HCEC 1CT (cell line): Measurements from ENCODE around the gene TEX14.

Experiments used
- DNase-seq: peaks from one replicate; pipeline ENCODE4 v3.0.0-alpha.2; 2017

Gene TEX14

DNA sequence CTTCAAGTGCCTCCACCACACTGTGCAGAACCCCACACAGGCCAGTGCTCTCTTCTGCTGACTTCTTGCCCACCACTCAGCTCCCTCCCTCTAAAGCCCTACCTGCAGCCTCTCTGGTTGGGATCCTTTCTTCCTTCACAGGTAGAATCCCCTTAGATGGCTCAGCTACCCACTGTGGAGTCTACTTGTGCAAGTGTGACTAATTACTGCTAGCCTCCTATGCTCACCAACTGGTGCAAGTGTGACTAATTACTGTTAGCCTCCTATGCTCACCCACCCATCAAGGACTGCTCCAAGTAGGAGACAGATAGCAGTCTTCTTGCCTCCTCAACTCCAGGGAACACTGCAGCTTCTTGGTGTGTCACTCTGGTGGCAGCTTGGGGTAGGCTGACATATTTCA lies 43.6 kb downstream of the TEX14 start:
- no peak for DNase-seq

DNA sequence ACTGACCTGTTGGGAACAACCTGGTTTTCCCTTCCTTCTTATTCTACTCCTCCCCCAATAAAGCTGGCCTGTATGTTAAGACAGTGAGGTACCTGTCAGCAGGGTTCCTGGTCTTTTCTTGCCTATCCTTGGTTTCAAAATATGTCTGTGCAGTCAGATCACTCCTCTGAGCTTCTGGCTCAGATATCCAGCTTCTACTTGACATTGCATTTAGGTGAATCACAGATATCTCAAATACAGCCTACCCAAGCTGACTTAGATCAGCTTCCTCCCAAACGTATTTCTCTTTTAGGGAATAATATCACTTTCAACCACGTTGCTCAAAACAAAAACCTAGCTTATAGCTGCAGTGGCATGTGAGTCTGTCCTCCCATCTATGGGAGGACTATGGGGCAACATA lies 48.7 kb downstream of the TEX14 start:
- peak; percentile 72 for DNase-seq

DNA sequence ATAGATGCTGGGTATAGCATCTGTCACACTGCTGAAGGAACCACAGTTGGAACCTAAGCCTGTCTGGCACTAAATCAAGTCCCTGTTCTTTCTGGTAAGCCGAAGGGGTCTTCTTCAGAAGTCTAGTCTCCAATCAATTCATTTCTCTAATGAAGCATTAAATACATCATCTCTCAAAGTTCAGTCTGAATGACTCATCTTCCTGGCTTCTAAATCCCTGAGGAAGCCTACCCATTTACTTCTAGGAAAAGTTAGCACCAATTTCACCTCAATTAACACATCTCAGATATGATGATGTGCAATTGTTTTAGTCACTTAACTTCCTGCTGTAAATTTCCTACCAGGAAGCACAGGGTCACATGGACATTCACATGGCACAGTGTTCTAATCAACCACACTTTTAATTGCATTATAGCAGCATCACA lies 49.9 kb downstream of the TEX14 start:
- peak; percentile 6 for DNase-seq

DNA sequence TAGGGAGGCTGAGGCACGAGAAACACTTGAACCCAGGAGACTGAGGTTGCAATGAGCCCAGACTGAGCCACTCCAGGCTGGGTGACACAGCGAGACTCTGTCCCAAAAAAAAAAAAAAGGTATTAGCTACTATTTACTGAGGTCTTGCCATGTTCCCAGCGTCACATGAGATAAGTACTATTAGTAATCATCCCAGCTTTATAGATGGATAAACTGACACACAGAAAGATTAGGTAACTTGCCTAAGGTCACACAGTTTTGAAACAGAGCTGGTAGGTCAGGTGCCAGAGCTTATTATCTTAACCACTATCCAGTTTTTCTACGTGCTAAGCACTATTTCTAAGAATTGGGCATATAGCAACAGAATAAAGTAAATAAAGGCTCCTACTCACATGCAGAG lies 51.6 kb downstream of the TEX14 start:
- DNase-seq = no peak

DNA sequence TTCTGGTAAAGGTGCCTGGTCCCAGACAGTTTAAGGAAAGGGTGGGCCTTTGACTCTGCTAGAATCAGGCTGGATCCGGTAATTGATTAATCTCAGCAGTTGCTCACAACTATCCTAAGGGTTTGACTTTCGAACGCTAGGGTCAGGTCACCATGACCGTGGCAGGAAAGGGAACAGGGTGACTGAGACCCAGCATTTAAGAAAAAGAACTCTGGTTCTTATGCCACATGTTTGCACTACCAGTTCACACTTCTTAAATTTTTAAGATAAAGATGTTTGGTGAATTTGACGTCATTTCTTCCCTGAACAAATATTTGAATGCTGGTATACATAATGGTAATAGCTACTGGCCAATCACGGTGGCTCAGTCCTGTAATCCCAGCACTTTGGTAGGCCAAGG lies 52.2 kb downstream of the TEX14 start:
- no peak for DNase-seq

DNA sequence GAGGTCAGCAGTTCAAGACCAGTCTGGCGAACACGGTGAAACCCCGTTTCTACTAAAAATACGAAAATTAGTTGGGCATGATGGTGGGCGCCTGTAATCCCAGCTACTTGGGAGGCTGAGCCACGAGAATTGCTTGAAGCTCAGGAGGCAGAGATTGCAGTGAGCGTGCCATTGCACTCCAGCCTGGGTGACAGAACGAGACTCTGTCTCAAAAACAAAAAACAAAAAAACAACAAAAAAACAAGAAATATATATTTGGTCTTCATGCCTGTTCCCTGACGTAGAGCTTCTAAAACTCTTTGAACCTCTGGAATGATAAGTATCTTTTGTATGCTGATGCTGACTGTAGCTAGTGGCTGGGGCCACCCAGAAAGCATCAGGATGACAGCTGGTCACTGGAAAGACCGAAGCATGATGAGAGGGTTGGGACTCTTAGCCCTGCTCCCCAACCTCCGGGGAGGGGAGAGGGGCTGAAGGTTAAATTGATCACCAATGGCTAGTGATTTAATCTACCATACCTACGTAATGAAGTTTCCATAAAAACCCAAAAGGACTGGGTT lies 54.8 kb downstream of the TEX14 start:
- DNase-seq = no peak

DNA sequence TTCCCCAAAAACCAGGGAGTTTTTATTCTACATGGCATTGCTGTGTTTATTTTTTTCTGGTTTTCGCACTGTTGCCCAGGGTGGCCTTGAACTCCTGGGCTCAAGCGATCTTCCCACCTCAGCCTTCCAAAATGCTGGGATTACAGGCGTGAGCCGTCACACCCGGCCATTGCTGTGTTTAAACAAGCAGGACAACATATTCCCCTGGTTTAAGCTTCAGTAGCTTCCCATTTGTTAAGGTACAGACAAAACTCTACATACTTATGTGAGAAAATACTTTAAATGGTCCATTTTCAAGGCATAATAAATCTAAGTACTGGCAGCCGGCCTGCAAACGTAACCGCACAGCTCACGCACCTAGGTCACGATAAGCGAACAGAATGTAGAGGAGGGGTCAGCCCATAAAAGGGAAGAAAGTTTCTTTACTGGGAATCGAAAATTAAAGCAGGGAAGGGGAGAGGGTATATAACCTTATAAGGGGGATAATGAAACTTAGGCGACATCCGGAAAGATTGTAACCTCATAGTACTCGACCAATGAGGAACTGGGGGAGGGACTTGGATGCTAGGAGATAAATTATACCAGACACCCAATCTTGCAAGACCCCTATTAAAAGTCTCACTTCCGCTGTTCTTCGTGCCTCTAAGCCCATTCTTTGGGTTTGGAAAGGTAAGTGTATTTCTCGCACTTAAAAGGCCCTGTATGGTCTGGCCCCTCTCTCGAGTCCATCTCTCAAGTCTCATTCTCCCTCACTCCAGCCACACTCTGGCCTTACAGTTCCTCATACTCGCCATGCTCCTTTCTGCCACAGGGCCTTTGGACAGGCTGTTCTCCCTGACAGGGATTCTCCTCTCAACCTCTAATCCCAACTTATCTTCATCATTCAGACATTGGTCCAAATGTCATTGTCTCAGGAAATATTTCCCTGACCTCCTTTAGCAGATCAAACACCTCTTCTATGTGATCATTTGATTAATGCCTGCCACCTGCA lies 59.2 kb downstream of the TEX14 start:
- no peak for DNase-seq

DNA sequence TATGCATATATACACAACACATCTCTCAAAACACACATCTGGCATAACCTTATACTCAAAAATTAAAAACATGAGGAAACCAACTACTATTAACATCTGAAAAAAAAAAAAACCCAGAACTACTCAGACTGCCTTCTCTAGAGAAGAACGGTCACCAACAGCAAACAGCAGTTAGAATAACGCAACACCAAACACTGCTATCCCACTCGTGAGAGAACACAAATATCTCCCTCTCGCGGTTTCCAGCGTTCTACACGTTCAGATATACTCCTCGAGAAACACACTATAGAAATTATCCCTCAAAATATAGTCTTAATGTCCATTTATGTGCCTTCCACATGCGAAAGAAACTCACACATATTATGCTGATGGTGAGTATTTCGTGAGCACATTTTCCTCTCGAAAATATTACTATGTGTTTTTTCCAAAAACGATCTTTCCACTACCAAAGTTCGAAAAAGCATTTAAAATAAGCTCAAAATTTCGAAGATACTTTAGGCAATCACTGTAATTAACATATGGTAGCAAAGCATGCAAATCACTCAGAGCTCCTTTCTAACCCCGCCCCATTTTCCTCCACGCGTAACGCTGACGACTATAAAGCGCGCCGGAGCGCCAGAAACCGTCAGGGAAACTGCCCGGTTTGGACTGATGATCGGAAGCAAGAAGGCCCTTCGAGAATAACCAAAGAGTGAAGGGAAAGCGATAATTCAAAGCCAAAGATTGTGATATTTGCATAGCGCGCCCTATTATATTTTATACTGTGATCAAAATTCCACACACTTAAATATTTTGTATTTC lies 60.1 kb downstream of the TEX14 start:
- DNase-seq = peak; percentile 99

DNA sequence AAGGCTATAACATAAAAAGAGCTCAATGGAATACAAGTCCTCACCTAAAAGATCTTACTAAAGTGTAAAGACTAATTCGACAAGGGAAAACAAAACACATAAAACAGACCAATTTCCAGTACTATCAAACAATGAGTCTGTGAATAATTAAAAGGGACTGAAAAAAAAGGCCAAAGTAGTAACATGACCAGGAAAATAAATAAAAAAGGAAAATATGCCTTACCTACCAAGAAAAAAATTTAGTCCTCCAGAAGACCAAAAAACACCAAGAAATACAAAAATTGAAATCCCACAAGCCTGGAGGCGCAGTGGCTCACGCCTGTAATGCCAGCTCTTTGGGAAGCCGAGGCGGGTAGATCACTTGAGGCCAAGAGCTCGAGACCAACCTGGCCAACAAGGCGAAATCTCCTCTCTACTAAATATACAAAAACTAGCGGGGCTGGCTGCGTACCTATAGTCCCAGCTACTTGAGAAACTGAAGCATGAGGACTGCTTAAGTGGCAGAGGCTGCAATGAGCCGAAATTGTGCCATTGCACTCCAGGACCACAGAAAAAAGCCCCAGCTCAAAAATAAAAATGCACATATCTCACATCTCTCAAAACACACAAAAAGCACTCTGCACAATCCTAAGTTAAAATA lies 60.8 kb downstream of the TEX14 start:
- no peak for DNase-seq

DNA sequence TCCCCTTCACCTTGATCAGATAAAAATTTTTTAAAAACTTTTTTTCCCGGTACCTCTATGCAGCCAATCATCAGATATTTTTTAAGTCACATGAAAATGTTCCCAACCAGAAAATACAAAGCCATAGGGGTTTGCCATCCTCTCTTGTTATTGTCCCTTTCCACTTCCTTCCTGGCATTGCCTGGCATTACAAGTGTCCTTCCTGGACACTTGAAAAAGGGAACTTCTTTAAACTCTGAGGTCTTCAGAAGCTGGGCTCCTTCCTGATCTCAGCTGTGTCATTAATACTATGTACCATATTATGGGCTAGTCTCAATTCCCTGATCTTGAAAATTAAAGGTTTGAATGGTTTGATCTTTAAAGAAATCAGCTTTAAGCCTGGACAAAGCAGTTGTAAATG lies 64.9 kb downstream of the TEX14 start:
- no peak for DNase-seq

DNA sequence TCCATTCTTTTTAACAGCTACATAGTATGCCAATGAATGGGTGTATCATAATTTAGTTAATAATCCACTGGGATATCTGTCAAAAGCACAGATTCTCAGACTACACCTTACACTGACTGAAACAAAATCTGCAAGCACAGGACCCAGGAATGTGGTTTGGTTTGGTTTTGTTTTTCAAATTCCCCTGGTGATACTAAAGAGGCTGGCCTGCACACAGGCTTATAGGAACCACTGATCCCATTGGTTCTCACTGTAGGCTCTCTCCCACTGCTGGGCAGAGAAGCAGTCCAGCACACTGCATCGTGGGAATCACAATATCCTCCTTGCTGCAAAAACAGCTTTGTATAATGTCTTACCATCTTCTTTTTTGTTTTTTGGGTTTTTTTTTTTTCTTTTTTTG lies 67.1 kb downstream of the TEX14 start:
- DNase-seq = no peak

DNA sequence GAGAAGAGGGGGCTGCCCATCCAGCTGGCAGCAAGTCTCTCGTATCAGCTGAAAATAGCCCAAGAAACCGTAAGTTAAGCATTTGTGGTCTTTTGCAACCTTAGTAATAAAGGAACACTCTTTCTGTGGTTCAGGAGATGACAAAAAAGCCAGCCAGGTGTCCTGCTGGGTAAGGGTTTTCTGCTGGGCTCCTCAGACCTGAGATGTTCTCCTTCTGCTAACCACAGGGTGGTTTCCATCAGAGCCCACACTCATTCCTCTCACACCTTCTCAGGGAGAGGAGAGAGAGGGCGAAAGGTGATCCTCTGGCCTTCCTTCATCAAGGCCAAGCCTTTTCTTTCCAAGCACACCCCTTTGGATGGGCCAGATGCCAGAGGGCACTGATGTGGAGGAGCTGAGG lies 70.7 kb downstream of the TEX14 start:
- no peak for DNase-seq

DNA sequence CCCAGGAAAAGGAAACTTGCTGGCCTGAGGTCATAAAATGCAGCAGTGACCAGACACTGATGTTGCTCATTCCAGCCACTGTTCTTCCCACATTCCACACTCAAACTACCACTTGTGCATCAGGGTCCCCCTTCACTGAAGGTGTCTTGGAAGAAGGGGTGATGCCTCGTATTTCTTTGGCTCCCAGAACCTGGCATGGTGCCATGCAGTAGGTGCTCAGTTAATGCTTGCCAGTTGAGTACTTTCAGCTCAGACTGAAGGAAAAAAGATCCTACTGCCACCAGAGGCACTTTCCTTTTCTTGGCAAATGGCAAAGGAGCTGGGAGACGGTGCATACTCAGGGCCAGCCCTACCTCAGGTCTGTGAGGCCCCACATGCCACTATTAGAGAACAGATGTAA lies 73.5 kb downstream of the TEX14 start:
- DNase-seq = no peak

DNA sequence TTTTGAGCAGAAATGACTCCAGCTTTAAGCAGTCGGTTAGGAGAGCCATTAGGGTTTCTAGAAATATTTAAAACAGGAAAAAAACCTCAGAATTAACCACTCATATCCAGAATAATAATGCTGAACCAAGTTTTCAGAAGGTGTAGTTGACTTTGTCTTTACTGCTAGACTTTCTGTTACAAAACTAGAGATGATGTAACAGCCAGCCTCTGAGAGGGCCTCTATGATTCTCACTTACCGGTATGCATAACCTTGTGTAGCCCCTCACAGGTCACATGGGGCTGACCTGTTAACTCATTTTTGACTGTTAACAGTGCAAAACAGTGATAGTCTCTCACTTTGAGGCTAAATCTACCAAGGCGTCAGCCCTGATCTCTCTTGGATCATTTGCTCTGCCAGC lies 74.3 kb downstream of the TEX14 start:
- DNase-seq = no peak

DNA sequence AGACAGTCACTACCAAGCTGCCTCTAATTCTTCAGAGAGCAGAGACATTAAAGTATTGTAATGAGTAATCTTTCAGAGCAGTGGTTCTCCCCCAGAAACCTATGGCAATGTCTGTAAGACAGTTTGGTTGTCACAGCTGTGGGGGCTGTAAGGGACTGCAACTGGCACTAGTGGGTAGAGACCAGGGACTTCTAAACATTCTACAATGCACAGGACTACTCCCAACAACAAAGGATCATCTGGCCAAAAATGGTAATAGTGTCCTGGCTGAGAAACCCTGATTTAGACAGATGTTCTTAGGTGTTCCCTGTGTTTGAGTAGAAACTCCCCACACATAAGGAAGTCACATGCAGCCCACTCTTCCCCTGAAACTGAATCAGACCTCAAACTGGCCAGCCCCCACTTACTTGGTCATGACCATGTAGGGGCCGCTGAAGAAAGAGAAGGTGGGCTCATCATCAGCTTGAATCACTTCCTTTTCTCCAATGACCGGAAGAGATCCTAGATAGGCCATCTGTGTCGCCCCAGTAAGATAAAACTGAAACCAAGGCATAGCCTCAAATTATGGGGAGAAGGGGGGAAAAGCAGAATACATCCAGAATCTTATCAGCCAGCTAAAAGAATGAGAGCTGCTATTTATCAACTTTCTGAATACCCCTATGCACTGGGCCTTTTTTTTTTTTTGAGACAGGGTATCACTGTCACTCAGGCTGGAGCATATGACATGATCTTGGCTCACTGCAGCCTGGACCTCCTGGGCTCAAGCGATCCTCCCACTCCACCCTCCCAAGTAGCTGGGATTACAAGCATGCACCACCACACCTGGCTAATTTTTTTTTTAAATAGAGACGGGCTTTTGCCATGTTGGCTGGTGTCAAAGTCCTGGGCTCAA lies 75.8 kb downstream of the TEX14 start:
- no peak for DNase-seq

DNA sequence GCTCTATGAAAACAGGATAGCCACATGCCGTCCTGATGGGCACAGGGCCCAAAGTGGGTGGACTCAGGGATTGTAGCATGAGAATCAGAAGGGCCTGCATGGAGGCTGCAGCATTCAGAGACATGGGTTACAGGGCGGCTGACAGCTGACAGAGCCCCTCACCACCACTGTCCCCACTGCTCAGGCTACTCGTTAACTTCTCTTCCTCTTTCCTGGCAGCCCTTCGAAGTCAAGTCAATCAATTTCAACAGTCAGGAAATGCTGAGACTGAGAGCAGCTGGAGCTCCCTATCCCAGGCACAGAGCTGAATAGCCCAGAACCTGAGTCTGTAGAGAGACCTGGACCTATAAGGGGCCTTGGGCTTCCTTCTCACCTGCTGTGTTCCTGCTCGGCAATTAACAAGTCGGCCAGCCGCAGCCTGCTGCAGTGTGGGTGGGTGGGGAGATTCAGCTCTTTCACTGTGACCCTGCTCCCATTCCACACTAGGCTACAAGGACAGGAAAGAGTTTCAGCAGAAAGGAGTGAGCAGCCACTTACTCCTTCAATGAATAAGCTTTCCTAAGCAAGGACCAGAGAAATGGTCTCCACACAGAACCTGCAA lies 76.9 kb downstream of the TEX14 start:
- DNase-seq = no peak

DNA sequence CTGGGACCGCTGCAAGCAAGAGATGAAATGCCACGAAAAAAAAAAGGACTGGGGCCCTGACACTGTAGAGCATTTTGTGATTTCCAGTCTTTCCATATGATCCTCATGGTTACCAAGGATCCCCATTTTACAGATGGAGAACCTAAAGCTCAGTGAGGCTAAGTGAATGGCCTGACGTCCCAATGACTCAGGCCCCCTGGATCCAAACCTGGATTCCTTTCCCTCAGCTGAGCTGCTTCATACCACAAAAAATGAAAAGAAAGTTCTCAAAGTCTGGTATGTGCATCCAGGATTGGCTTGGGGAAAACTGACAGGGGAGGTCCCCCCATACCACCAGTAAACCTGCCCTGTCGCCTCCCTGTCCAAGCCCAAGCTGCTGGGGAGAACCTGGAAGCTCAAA lies 80.5 kb downstream of the TEX14 start:
- no peak for DNase-seq

DNA sequence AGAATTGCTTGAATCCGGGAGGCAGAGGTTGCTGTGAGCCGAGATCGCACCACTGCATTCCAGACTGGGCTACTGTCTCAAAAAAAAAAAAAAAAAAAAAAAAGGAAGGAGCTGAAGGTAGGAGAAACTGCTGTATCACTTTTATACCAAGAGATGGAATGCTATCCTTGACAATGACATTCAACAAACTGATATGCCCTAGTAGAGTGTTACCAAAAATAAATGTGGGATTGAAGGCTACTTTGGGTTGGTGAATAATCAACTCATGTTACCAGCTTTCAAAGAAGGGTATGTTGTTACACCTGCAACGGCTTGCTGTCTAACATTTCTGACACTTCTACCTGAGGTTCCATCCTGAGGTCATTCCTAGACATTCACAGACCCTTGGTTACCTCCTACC lies 84.9 kb downstream of the TEX14 start:
- no peak for DNase-seq

DNA sequence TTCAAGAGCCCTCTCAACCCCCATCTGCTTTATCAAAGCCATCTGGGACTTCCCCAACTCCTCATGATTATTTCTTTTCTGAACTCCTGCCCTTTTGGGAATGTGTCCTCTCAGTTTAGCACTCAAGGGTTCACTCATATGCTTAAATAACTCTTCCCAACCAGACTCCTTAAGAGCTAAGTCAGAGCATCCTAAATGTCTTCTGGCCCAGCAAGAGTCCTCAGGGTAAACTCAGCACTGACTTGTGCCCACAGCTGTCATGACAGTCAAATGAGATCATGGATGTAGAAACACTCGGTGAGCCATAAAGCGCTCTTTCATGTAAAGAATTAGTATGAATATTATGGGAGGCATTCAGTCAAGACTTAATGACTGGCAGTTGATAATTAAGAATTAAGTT lies 85.9 kb downstream of the TEX14 start:
- no peak for DNase-seq

DNA sequence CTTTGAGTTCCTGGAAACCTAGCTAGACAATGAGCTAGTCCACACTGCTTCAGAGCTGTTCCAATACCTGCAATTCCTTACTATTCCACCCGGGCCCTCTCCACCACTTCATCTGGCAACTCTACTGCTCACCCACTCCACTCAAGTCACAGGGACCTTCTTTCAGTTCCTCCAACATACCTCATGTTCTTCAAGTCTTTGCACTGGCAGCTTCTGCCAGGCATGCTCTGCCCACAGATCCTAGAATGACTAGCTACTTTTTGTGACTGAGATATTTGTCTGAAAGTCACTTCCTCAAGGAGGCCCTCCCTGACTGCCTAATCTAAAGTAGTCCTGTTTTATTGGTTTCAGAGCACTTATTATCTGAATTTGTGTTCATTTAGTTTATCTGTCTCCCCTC lies 86.4 kb downstream of the TEX14 start:
- DNase-seq = no peak

DNA sequence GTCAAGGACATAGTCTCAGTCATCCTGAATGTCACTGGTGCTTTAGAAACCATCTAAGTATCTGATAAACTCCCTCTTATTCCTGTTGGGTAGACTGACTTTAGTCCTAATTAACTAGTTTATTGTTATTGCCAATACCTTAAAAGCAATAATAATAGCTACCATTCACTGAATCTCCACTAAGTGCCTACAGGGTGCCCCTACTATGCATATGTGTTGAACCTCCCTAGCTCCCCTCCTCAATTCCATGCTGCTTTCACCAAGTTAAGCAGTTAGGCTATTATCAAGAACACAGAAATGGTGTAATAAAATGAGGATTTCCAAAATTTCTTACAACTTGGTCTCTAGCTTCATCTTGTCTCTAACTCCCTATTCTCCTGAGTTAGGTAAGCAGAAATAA lies 89.9 kb downstream of the TEX14 start:
- DNase-seq = no peak

DNA sequence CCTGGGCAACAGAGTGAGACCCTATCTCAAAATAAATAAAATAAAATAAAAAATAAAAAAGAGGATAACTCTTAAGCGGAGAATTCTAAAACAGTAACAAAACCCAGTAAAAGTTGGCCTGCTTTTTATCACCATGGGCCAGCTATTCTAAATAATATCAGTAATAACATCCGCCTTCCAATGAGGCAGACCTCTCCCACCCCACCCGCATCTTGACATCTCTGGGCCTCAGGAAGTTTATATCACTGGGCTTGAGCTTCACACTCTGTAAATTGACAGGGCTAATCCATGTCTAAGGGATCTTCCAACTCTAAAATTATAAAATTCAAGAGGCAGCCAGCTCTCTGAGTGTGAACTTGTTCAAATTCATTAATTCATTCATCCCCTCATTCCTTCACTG lies 94.5 kb downstream of the TEX14 start:
- DNase-seq = no peak
